ENCODE results near the gene BANF2. TPM values are rescaled to one million over a fixed set of nuclear protein-coding genes. Genes with fewer than 3 reads are reported as not detected.
"Not testable (repeated sequence)": the region's sequence is repeated elsewhere in the genome, so short reads cannot be mapped to it uniquely, and the experiment has no call there.

The BANF2 gene
- total and polyA plus RNA-seq, 9 donors: not detected

DNA sequence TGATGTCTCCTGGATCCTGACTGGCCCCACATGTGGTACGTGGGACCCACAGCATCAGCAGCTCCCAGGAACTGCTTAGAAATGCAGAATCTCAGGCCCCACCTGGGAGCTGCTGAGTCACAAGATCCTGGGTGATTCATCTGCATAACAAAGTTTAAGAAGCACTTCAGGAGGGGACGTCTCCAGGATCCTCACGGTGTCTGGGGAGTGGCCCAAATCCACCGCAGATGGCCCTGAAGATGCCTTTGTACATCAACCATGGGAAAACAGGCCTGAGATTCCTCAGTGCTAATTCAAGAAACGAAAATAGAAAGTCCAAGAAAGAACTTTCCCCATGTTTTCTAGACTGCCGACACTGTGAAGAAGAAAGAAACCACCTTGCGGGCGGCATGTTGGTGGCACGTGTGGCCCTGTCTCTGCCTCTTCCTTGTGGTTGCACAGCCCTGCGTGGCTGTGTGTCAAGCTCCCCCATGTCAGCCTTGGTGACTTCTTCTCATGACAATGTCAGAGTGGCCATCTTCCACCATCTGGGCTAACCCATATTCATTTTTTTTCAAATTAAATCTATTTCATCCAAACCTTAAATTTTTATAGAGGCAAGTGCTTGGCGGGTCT is 43.8 kb upstream of the BANF2 start:
- H3K27ac ChIP-seq: no peak overlapping the region

GRCh38 chr20:17657079-17657825 is 42.5 kb upstream of the BANF2 start:
- WGBS, 3 donors: 53 to 68% (median 59%) methylated on average over 9 of the region's 9 CpGs
- TF ChIP-seq POLR2A (IDR thresholded peaks at IDR 0.05) (no peak), EP300 (IDR thresholded peaks at IDR 0.05) (no peak)
- TF ChIP-seq, protein P1, sequence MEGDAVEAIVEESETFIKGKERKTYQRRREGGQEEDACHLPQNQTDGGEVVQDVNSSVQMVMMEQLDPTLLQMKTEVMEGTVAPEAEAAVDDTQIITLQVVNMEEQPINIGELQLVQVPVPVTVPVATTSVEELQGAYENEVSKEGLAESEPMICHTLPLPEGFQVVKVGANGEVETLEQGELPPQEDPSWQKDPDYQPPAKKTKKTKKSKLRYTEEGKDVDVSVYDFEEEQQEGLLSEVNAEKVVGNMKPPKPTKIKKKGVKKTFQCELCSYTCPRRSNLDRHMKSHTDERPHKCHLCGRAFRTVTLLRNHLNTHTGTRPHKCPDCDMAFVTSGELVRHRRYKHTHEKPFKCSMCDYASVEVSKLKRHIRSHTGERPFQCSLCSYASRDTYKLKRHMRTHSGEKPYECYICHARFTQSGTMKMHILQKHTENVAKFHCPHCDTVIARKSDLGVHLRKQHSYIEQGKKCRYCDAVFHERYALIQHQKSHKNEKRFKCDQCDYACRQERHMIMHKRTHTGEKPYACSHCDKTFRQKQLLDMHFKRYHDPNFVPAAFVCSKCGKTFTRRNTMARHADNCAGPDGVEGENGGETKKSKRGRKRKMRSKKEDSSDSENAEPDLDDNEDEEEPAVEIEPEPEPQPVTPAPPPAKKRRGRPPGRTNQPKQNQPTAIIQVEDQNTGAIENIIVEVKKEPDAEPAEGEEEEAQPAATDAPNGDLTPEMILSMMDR (IDR thresholded peaks at IDR 0.05): no peak
- intact Hi-C loops (cut with DNase I): no loop called here
- no peaks in the 10 kb centered on the region for H3K27me3 ChIP-seq
- H3K27ac ChIP-seq: no peak overlapping the region
- DNase-seq: peak in 1 of 5 donors; percentile 36
- peaks cover 14% of the 10 kb centered on the region for H3K4me1 ChIP-seq (ENCODE audit: insufficient read depth)
- no peaks in the 10 kb centered on the region for H3K36me3 ChIP-seq
- H3K4me3 ChIP-seq: no peak overlapping the region
- H3K9me3 ChIP-seq: no peaks in the 10 kb centered on the region

More for the DNA sequence above, 43.8 kb upstream of the BANF2 start:
- no peak overlapping the region for H3K4me3 ChIP-seq
- TF ChIP-seq, protein P1 (IDR thresholded peaks at IDR 0.05): no peak
- TF ChIP-seq EP300 (IDR thresholded peaks at IDR 0.05): no peak
- 78 to 79% (median 79%) methylated on average over 11 of the region's 11 CpGs for WGBS, 3 donors
- no peaks in the 10 kb centered on the region for H3K9me3 ChIP-seq
- H3K27me3 ChIP-seq: no peaks in the 10 kb centered on the region
- no peak for DNase-seq
- H3K4me1 ChIP-seq (ENCODE audit: insufficient read depth): peaks cover 11% of the 10 kb centered on the region
- no peaks in the 10 kb centered on the region for H3K36me3 ChIP-seq
- intact Hi-C loops (cut with DNase I): no loop called here

- H3K36me3 ChIP-seq: no peaks in the 10 kb centered on the region
- peaks cover 21% of the 10 kb centered on the region for H3K4me1 ChIP-seq (ENCODE audit: insufficient read depth)
- no peak overlapping the region for H3K4me3 ChIP-seq
- no peaks in the 10 kb centered on the region for H3K9me3 ChIP-seq
- DNase-seq: no peak
- no peaks in the 10 kb centered on the region for H3K27me3 ChIP-seq
- TF ChIP-seq EP300 (IDR thresholded peaks at IDR 0.05) (no peak), POLR2A (IDR thresholded peaks at IDR 0.05) (no peak)
- TF ChIP-seq, protein P1 (IDR thresholded peaks at IDR 0.05): no peak
- H3K27ac ChIP-seq: no peak overlapping the region
- intact Hi-C loops (cut with DNase I): no loop called here
- 87 to 92% (median 91%) methylated on average over 9 of the region's 9 CpGs for WGBS, 3 donors
Observed at GRCh38 chr20:17657898-17658647, 41.7 kb upstream of the BANF2 start.

GRCh38 chr20:17658648-17658993 is 41.1 kb upstream of the BANF2 start:
- DNase-seq: no peak
- H3K27me3 ChIP-seq: no peaks in the 10 kb centered on the region
- TF ChIP-seq POLR2A (IDR thresholded peaks at IDR 0.05): no peak
- TF ChIP-seq, protein P1 (IDR thresholded peaks at IDR 0.05): no peak
- no peak for TF ChIP-seq EP300 (IDR thresholded peaks at IDR 0.05)
- H3K36me3 ChIP-seq: no peaks in the 10 kb centered on the region
- no peak overlapping the region for H3K4me3 ChIP-seq
- H3K27ac ChIP-seq: no peak overlapping the region
- H3K9me3 ChIP-seq: no peaks in the 10 kb centered on the region
- intact Hi-C loops (cut with DNase I): no loop called here
- WGBS, 3 donors: 94 to 98% (median 97%) methylated on average over 2 of the region's 2 CpGs
- H3K4me1 ChIP-seq (ENCODE audit: insufficient read depth): peaks cover 21% of the 10 kb centered on the region

DNA sequence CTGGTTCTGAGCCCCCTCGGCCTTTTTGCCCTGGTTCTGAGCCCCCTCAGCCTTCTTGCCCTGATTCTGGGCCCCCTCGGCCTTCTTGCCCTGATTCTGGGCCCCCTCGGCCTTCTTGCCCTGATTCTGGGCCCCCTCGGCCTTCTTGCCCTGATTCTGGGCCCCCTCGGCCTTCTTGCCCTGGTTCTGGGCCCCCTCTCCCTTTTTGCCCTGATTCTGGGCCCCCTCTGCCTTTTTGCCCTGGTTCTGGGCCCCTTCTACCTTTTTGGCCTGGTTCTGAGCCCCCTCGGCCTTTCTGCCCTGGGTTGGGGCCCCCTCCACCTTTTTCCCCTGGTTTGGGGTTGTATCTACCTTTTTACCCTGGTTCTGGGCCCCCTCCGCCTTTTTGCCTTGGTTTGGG is 40.4 kb upstream of the BANF2 start:
- H3K27ac ChIP-seq; intact Hi-C loops (cut with DNase I); H3K4me3 ChIP-seq; DNase-seq; H3K36me3 ChIP-seq; H3K27me3 ChIP-seq; H3K9me3 ChIP-seq: not testable (repeated sequence)
- 94 to 98% (median 94%) methylated on average over 7 of the region's 7 CpGs for WGBS, 3 donors
- H3K4me1 ChIP-seq (ENCODE audit: insufficient read depth): peaks cover 23% of the 10 kb centered on the region

All from ovary (tissue), 9 donors.